Esophagus squamous epithelium (tissue), 5 donors: ENCODE data around the gene PDZD7. TPM values are rescaled to one million over a fixed set of nuclear protein-coding genes. Genes with fewer than 3 reads are reported as not detected.
A peak's percentile ranks its signal among the peaks of the same experiment; 100 is the strongest.

Source experiments
- DNase-seq: peaks from one replicate; lab custom pipeline; 2025; lab: John Stamatoyannopoulos, UW
- H3K27ac ChIP-seq, 4 donors: fragments of 200-600 bp; sonication (generic); one replicate each; pipeline ENCODE4 v1.5.1; 2016 to 2019; ENCODE audit warnings: mild to moderate bottlenecking in 1 of 4
- H3K27me3 ChIP-seq, 4 donors: fragments of 200-600 bp; sonication (generic); 1 replicate in 3 of 4; 2 replicates in 1 of 4; pipeline versions ENCODE4 v1.5.1 to v1.6.0; 2017 to 2021; ENCODE audit warnings: antibody characterized with exemption in 1 of 4
- H3K36me3 ChIP-seq, 3 donors: fragments of 200-600 bp; sonication (generic); one replicate each; pipeline ENCODE4 v1.5.1; 2016 to 2019
- H3K4me1 ChIP-seq, 3 donors: fragments of 200-600 bp; sonication (generic); one replicate each; pipeline ENCODE4 v1.5.1; 2017 to 2019
- H3K4me3 ChIP-seq, 4 donors: fragments of 200-600 bp; sonication (generic); 1 replicate in 3 of 4; 2 replicates in 1 of 4; pipeline ENCODE4 v1.5.1; 2016 to 2019; ENCODE audit warnings: mild to moderate bottlenecking in 2 of 4, moderate library complexity in 1 of 4
- H3K9me3 ChIP-seq, 3 donors: fragments of 200-600 bp; sonication (generic); one replicate each; pipeline ENCODE4 v1.5.1; 2016 to 2019
- POLR2A ChIP-seq, 4 donors: fragments of 450-650 bp; IDR thresholded peaks; one replicate each; pipeline ENCODE4 v1.6.1; 2017; ENCODE audit warnings: antibody characterized with exemption in 4 of 4, mild to moderate bottlenecking in 4 of 4, moderate library complexity in 3 of 4
- WGBS, 2 donors: methylation state at CpG; one replicate each; pipeline ENCODE4 v1.1.5; 2018; 5-methylcytosine and 5-hydroxymethylcytosine counted together
- intact Hi-C: fragments of 100-400 bp; cut with DNase I; formaldehyde crosslinking; loops from one replicate; pipeline ENCODE4 v1.15.0; 2022
- total RNA-seq, 4 donors: library from RNA; depleted of rRNA; stranded (reverse); fragments of >200 nt; gene quantifications; one replicate each; pipeline ENCODE4 v1.1.0, GENCODE V29; 2016
- TF ChIP-seq, protein P1 (sequence below), 6 experiments: fragments of 450-650 bp in 4 of 6; fragments of 200-600 bp in 2 of 6; sonication (generic) in 2 of 6; IDR thresholded peaks; one replicate each; pipeline ENCODE4 v1.5.1; 2016 to 2019; ENCODE audit warnings: antibody characterized with exemption in 6 of 6, mild to moderate bottlenecking in 4 of 6, moderate library complexity in 4 of 6
- donor health status: DM: yes; HTN: yes; CAD: no.

The PDZD7 gene
- total RNA-seq, 4 donors from 2014 or later, result 0.19 to 0.29 (median 0.26) TPM; not detected in 1

DNA sequence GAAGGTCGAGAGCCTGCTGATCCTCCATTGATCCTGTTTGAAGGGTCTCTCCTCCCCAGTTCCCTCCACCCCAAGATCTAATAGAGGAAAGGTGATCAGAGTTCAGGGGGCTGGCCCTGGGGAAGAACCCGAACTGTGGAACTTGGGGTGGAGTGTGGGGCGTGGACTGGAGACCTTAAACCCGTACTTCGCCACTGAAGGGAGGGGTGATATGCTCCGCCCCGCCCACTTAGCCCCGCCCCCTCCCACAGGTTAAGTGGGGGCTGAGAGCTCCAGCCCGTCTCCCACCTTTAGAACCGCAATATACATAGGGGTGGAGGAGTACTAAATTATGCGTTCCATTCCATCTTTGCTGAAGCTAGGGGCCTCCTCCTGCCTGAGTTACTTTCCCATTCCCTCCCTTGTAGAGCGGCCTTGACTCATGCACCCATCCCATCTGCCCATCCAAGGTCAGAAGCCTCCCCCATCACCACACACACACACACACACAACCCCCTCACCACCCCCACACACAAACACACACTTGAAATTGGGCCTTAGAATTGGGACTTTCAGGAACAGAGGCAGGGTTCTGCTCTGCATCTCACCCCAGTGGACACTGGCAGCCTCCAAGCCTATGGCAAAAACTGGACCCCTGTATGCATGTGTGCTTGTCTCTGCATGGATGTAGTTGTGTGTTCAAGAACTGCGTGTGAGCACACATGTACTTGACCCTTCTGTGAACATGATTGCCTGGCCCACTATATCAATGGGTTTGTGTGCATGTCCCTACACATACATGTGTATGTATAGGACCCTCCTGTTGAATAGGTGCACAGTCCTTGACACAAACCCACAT, 60.6 kb downstream of the PDZD7 start:
- WGBS, 2 donors, result 46 to 50% methylated on average over 3 to 5 of the region's 13 CpGs
- H3K4me1 ChIP-seq, result peaks cover 12 to 20% (median 15%) of the 10 kb centered on the region in 3 donors
- no peak for TF ChIP-seq POLR2A (IDR thresholded peaks at IDR 0.05)
- TF ChIP-seq, protein P1, sequence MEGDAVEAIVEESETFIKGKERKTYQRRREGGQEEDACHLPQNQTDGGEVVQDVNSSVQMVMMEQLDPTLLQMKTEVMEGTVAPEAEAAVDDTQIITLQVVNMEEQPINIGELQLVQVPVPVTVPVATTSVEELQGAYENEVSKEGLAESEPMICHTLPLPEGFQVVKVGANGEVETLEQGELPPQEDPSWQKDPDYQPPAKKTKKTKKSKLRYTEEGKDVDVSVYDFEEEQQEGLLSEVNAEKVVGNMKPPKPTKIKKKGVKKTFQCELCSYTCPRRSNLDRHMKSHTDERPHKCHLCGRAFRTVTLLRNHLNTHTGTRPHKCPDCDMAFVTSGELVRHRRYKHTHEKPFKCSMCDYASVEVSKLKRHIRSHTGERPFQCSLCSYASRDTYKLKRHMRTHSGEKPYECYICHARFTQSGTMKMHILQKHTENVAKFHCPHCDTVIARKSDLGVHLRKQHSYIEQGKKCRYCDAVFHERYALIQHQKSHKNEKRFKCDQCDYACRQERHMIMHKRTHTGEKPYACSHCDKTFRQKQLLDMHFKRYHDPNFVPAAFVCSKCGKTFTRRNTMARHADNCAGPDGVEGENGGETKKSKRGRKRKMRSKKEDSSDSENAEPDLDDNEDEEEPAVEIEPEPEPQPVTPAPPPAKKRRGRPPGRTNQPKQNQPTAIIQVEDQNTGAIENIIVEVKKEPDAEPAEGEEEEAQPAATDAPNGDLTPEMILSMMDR (IDR thresholded peaks at IDR 0.05), result no peak
- peak overlapping the region in 1 of 4 donors; percentile 36 for H3K27ac ChIP-seq
- peak overlapping the region; percentile 41 to 69 (median 64) for H3K4me3 ChIP-seq
- peaks cover 0 to 13% (median 0%) of the 10 kb centered on the region in 3 donors for H3K36me3 ChIP-seq
- intact Hi-C loops, result no loop called here
- no peaks in the 10 kb centered on the region for H3K9me3 ChIP-seq
- no peak for DNase-seq
- H3K27me3 ChIP-seq, result no peaks in the 10 kb centered on the region

DNA sequence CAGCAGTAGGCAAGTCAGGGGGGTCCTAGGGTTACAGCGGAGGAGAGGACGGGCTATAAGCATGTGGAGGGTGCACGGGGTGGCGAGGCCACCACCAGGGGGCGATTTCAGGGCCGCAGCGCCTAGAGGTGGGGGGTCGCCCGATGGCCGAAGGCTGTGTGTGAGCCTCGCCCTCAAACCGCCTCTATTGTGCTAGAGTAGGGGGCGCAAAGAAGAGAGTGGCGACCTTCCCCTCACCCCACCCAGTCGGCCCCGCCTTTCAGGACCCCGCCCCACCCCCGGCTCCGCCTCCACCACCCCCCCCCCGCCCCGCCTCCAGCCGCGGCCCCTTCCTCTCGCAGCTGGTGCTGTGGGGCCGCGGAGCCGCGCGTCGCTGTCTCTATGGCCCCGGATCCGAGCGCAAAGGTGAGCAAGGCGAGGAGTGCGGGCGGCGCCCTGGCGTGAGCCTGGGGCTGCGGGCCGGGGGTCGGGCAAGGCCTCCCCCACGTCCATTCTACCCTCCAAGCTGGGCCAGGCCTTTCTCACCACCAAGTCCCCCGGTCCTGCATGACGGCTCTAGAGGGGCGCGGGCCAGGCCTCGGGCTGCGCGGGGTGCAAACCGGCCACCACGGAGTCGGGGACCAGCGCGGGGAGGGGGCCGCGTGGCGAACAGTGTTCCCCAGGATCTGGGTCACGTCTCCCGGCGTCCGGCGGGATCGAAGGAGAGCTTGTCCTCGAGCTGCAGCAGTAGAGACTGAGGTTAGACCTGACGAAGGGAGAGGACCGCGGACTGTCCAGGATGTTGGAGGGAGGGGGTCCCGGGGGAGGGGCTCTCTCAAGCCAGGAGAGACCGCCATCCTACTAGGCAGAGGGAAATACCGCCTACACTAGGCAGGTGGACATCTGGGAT, 61.5 kb downstream of the PDZD7 start, which contains the start of gene SEMA4G:
Gene SEMA4G (plus strand): TSS at position 318 of the 889 bp plus-strand sequence. CDS start 3,409 bp downstream, outside the sequence.
- peaks cover 12 to 20% (median 15%) of the 10 kb centered on the region in 3 donors for H3K4me1 ChIP-seq
- DNase-seq, result no peak
- peak within 1 kb of the TSS in 2 of 4 donors; percentile 36 to 44 for H3K27ac ChIP-seq
- no peaks in the 10 kb centered on the region for H3K9me3 ChIP-seq
- no peaks in the 10 kb centered on the region for H3K27me3 ChIP-seq
- 6 to 7% methylated on average over 6 to 24 of the region's 70 CpGs for WGBS, 2 donors
- intact Hi-C loops, result no loop called here
- H3K4me3 ChIP-seq, result peak within 1 kb of the TSS; percentile 41 to 69 (median 64)
- peaks cover 0 to 22% (median 0%) of the 10 kb centered on the region in 3 donors for H3K36me3 ChIP-seq
- TF ChIP-seq, protein P1 (IDR thresholded peaks at IDR 0.05), result peak; percentile 33 to 71 (median 60)
- no peak for TF ChIP-seq POLR2A (IDR thresholded peaks at IDR 0.05)

- intact Hi-C loops, result no loop called here
- peak overlapping the region; percentile 41 to 69 (median 64) for H3K4me3 ChIP-seq
- no peak overlapping the region for H3K27ac ChIP-seq
- no peak for DNase-seq
- H3K4me1 ChIP-seq, result peaks cover 12 to 20% (median 15%) of the 10 kb centered on the region in 3 donors
- H3K9me3 ChIP-seq, result no peaks in the 10 kb centered on the region
- H3K36me3 ChIP-seq, result peaks cover 0 to 28% (median 0%) of the 10 kb centered on the region in 3 donors
- H3K27me3 ChIP-seq, result no peaks in the 10 kb centered on the region
- TF ChIP-seq, protein P1 (IDR thresholded peaks at IDR 0.05), result no peak
- no peak for TF ChIP-seq POLR2A (IDR thresholded peaks at IDR 0.05)
- WGBS, 2 donors, result 7 to 23% methylated on average over 5 to 6 of the region's 9 CpGs
Measured at GRCh38 chr10:100968863-100969186, 62.1 kb downstream of the PDZD7 start.

- Histone ChIP-seq H3K27ac (no peak overlapping the region), H3K27me3 (no peaks in the 10 kb centered on the region), H3K4me1 (peaks cover 12 to 20% (median 15%) of the 10 kb centered on the region in 3 donors), H3K36me3 (peaks cover 0 to 33% (median 0%) of the 10 kb centered on the region in 3 donors), H3K4me3 (no peak overlapping the region), H3K9me3 (no peaks in the 10 kb centered on the region)
- no peak for TF ChIP-seq POLR2A (IDR thresholded peaks at IDR 0.05)
- TF ChIP-seq, protein P1 (IDR thresholded peaks at IDR 0.05), result no peak
- no peak for DNase-seq
- 70 to 88% methylated on average over 2 of the region's 2 CpGs for WGBS, 2 donors
- intact Hi-C loops, result no loop called here
Measured at GRCh38 chr10:100968062-100968736, 62.7 kb downstream of the PDZD7 start.
